Measurements from ENCODE around the gene KCNQ5. TPM values are rescaled to one million over a fixed set of nuclear protein-coding genes. Genes with fewer than 3 reads are reported as not detected.

KCNQ5 gene
- total and polyA plus RNA-seq, 10 of the 15 experiments (the other 5 are each of a cell fraction or from before 2014, with no cell fraction given) = 0.60 to 16.2 (median 3.2) TPM

DNA sequence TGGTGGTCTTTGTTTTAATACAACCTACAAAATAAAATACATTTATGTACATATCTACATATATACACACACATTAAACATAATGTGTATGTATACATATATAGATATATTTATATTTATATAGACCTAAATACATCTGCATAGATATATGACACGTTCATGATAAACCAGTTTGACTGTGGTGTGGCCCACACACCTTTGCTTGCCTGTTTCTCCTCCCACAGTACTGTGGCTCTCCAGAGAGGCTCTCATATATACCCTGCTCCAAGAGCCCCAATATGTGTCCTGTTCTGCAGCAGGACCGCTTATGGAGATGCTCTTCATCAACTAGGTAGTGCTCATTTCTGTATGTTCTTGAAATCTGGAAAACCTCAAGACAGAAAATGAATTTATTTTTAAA is 207.0 kb downstream of the KCNQ5 start:
- ChIA-PET SMC1A (ENCODE audit: uncharacterized antibody, unreplicated experiment) (interaction anchor here (0.6 kb wide), 1 partner anchor 173 kb away, joined by 3 read pairs; no protein-coding TSS in a partner anchor), RAD21 (ENCODE audit: unreplicated experiment) (no interaction called here), CTCF (no interaction called here), POLR2A (no interaction called here)
- intact Hi-C loops (cut with micrococcal nuclease; ENCODE audit: unreplicated experiment) = no loop called here
- H2AFZ ChIP-seq (ENCODE audit: control insufficient read depth, low read depth, low read length) = no peak overlapping the region
- DNase-seq (ENCODE audit: low read depth, low spot score) (no peak), ATAC-seq (no peak), FAIRE-seq (no peak)
- WGBS (ENCODE audit: insufficient coverage, insufficient replicate concordance, low lambda C conversion rate, missing lambda C conversion rate) = 84% methylated on average over 2 of the region's 2 CpGs
- no peaks in the 10 kb centered on the region for H3K27me3 ChIP-seq (replicated peaks in 1 of 2; ENCODE audit: control insufficient read depth in 2 of 2, insufficient read depth in 2 of 2, low read length in 1 of 2)
- no peaks in the 10 kb centered on the region for H4K20me1 ChIP-seq (ENCODE audit: control insufficient read depth, insufficient read depth)
- H3K36me3 ChIP-seq (ENCODE audit: control insufficient read depth in 2 of 2, insufficient read depth in 2 of 2, low read length in 1 of 2) = no peaks in the 10 kb centered on the region
- in situ Hi-C loops (cut with MboI) = no loop called here
- H3K4me2 ChIP-seq (ENCODE audit: control insufficient read depth, insufficient read depth) = no peak overlapping the region
- TF ChIP-seq NFXL1 (IDR thresholded peaks at IDR 0.05; ENCODE audit: borderline replicate concordance) (no peak), YBX1 (IDR thresholded peaks at IDR 0.05) (no peak), MEF2B (IDR thresholded peaks at IDR 0.05; ENCODE audit: partially characterized antibody, poor library complexity, severe bottlenecking) (no peak), GATAD2B (conservative IDR thresholded peaks at IDR 0.05; ENCODE audit: low read depth) (no peak), BCL3 (IDR thresholded peaks at IDR 0.05; ENCODE audit: borderline replicate concordance, insufficient read depth, low read depth, low read length, poor library complexity, severe bottlenecking) (no peak), HDGF (IDR thresholded peaks at IDR 0.05) (no peak), BACH1 (IDR thresholded peaks at IDR 0.05; ENCODE audit: borderline replicate concordance) (no peak), SMAD5 (IDR thresholded peaks at IDR 0.05; ENCODE audit: low read depth) (no peak), SIX5 (IDR thresholded peaks at IDR 0.05; ENCODE audit: low read depth, low read length, severe bottlenecking) (no peak), SMAD1 (IDR thresholded peaks at IDR 0.05; ENCODE audit: low read depth, partially characterized antibody) (no peak), ESRRA (IDR thresholded peaks at IDR 0.05; ENCODE audit: low read length) (no peak), SUPT20H (IDR thresholded peaks at IDR 0.05; ENCODE audit: borderline replicate concordance, control insufficient read depth, low read depth, low read length) (no peak), ZSCAN29 (IDR thresholded peaks at IDR 0.05) (no peak), BRCA1 (IDR thresholded peaks at IDR 0.05; ENCODE audit: low read depth, low read length) (no peak), YY1 (IDR thresholded peaks at IDR 0.05; ENCODE audit: low read depth, low read length) (no peak), RCOR1 (conservative IDR thresholded peaks at IDR 0.05; ENCODE audit: low read depth, low read length) (no peak), EP300 (IDR thresholded peaks at IDR 0.05; ENCODE audit: borderline replicate concordance in 1 of 2, control insufficient read depth in 1 of 2, low read depth in 2 of 2, low read length in 2 of 2) (no peak)
- TF ChIP-seq, protein P1, sequence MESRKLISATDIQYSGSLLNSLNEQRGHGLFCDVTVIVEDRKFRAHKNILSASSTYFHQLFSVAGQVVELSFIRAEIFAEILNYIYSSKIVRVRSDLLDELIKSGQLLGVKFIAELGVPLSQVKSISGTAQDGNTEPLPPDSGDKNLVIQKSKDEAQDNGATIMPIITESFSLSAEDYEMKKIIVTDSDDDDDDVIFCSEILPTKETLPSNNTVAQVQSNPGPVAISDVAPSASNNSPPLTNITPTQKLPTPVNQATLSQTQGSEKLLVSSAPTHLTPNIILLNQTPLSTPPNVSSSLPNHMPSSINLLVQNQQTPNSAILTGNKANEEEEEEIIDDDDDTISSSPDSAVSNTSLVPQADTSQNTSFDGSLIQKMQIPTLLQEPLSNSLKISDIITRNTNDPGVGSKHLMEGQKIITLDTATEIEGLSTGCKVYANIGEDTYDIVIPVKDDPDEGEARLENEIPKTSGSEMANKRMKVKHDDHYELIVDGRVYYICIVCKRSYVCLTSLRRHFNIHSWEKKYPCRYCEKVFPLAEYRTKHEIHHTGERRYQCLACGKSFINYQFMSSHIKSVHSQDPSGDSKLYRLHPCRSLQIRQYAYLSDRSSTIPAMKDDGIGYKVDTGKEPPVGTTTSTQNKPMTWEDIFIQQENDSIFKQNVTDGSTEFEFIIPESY (IDR thresholded peaks at IDR 0.05) = no peak
- TF ChIP-seq, protein P2, sequence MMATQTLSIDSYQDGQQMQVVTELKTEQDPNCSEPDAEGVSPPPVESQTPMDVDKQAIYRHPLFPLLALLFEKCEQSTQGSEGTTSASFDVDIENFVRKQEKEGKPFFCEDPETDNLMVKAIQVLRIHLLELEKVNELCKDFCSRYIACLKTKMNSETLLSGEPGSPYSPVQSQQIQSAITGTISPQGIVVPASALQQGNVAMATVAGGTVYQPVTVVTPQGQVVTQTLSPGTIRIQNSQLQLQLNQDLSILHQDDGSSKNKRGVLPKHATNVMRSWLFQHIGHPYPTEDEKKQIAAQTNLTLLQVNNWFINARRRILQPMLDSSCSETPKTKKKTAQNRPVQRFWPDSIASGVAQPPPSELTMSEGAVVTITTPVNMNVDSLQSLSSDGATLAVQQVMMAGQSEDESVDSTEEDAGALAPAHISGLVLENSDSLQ (IDR thresholded peaks at IDR 0.05) = no peak
- TF ChIP-seq, protein P3, sequence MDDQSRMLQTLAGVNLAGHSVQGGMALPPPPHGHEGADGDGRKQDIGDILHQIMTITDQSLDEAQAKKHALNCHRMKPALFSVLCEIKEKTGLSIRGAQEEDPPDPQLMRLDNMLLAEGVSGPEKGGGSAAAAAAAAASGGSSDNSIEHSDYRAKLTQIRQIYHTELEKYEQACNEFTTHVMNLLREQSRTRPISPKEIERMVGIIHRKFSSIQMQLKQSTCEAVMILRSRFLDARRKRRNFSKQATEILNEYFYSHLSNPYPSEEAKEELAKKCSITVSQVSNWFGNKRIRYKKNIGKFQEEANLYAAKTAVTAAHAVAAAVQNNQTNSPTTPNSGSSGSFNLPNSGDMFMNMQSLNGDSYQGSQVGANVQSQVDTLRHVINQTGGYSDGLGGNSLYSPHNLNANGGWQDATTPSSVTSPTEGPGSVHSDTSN (IDR thresholded peaks at IDR 0.05; ENCODE audit: insufficient replicate concordance, low read depth, low read length) = no peak
- H3K79me2 ChIP-seq (ENCODE audit: control insufficient read depth, insufficient read depth, low read length) = peaks cover 1% of the 10 kb centered on the region; the same call in 1 of the 2 replicates
- no peaks in the 10 kb centered on the region; the same call in 2 of the 3 replicates for H3K9me3 ChIP-seq (replicated peaks; ENCODE audit: control insufficient read depth, insufficient read depth, low read length)
- H3K9ac ChIP-seq (ENCODE audit: control insufficient read depth, insufficient read depth, low read length) = no peak overlapping the region
- BruUV-seq (replicated peaks) = no TSS peak
- H3K4me1 ChIP-seq (ENCODE audit: control insufficient read depth, insufficient read depth, low read length) = peaks cover 11% of the 10 kb centered on the region
- H3K4me3 ChIP-seq = no peak overlapping the region
- H3K27ac ChIP-seq (ENCODE audit: control insufficient read depth, insufficient read depth) = no peak overlapping the region

Data from GM12878 (cell line).